Adrenal gland (tissue), 12 donors: ENCODE data around the gene MICOS13. TPM values are rescaled to one million over a fixed set of nuclear protein-coding genes. Genes with fewer than 3 reads are reported as not detected.

Experiments
- DNase-seq, 7 donors: peaks; one replicate each; pipeline ENCODE4 v3.0.0-alpha.2; 2019 to 2020
- H3K27ac ChIP-seq, 5 donors: fragments of 200-600 bp; sonication (generic) in 4 of 5; 1 replicate in 3 of 5; 2 replicates in 2 of 5; pipeline versions ENCODE4 v1.5.1 to v1.8.0; 2016 to 2020; ENCODE audit warnings: mild to moderate bottlenecking in 1 of 5
- H3K27me3 ChIP-seq: fragments of 200-600 bp; 2 replicates; pipeline ENCODE4 v1.8.0; 2021
- H3K36me3 ChIP-seq, 2 donors: fragments of 200-600 bp; replicated peaks in 1 of 2; 1 replicate in 1 of 2; 2 replicates in 1 of 2; pipeline versions ENCODE4 v1.5.1 to v1.8.0; 2018 to 2022
- H3K4me1 ChIP-seq, 2 donors: fragments of 200-600 bp; replicated peaks in 1 of 2; 1 replicate in 1 of 2; 2 replicates in 1 of 2; pipeline versions ENCODE4 v1.5.1 to v1.8.0; 2018 to 2021
- H3K4me3 ChIP-seq, 4 donors: fragments of 200-600 bp; sonication (generic) in 3 of 4; one replicate each; pipeline ENCODE4 v1.5.1; 2016 to 2018
- H3K9me3 ChIP-seq, 3 donors: fragments of 200-600 bp; sonication (generic) in 1 of 3; replicated peaks in 1 of 3; 1 replicate in 2 of 3; 2 replicates in 1 of 3; pipeline versions ENCODE4 v1.5.1 to v1.8.0; 2016 to 2021
- POLR2A ChIP-seq, 2 donors: fragments of 450-650 bp; IDR thresholded peaks; one replicate each; pipeline ENCODE4 v1.6.1; 2017; ENCODE audit warnings: antibody characterized with exemption in 2 of 2, mild to moderate bottlenecking in 2 of 2, moderate library complexity in 1 of 2
- WGBS, 4 donors: extraction: QIAGEN DNeasy Blood & Tissue Kit in 2 of 4; methylation state at CpG; one replicate each; pipeline versions ENCODE4 v1.1.5 to v1.1.7; 2013 to 2017; 5-methylcytosine and 5-hydroxymethylcytosine counted together
- intact Hi-C, 2 donors: fragments of 100-400 bp; cut with DNase I; formaldehyde crosslinking; loops; one replicate each; pipeline versions ENCODE4 v1.14.1 to v1.15.0; 2022 to 2023
- polyA plus RNA-seq, 3 donors: library from polyadenylated mRNA; stranded (reverse); fragments of 200-250 nt in 2 of 3; fragments of 350-450 nt in 1 of 3; fragmentation: Illumina TruSeq in 1 of 3; extraction: RNeasy Lipid Tissue Mini Kit (QIAGEN cat#74804) in 1 of 3; gene quantifications; one replicate each; pipeline ENCODE4 v1.2.3, GENCODE V29; 2013 to 2014
- total RNA-seq, 9 donors: library from RNA; depleted of rRNA in 4 of 9; stranded (reverse); fragments of >200 nt in 4 of 9; fragments of 120-200 nt in 1 of 9; fragmentation: NEBNext Ultra II Directional in 1 of 9; extraction: Animal tissue kit (Norgen Biotek cat#: 25700) in 1 of 9; gene quantifications; one replicate each; pipeline versions ENCODE4 v1.1.0 to v1.2.4, GENCODE V29; 2013 to 2023
- TF ChIP-seq, protein P1 (sequence below), 6 experiments: fragments of 450-650 bp in 4 of 6; fragments of 200-600 bp in 2 of 6; sonication (generic) in 1 of 6; IDR thresholded peaks; 1 replicate in 5 of 6; 2 replicates in 1 of 6; pipeline versions ENCODE4 v1.5.1 to v1.8.0; 2016 to 2021; ENCODE audit warnings: antibody characterized with exemption in 6 of 6, mild to moderate bottlenecking in 2 of 6, moderate library complexity in 1 of 6
- donor health status: healthy with polysubstance abuse.
- donor health status: Bipolar disorder and iron deficiency.
- donor health status: DM: yes; HTN: yes; CAD: no.
- donor health status: DM: no; HTN: no; CAD: no.
- donor health status: DM: no; HTN: no; CAD: no.
- donor health status: DM: yes; HTN: yes; CAD: no.

MICOS13 gene
- total and polyA plus RNA-seq, 12 donors: 23.4 to 211 (median 66.2) TPM

DNA sequence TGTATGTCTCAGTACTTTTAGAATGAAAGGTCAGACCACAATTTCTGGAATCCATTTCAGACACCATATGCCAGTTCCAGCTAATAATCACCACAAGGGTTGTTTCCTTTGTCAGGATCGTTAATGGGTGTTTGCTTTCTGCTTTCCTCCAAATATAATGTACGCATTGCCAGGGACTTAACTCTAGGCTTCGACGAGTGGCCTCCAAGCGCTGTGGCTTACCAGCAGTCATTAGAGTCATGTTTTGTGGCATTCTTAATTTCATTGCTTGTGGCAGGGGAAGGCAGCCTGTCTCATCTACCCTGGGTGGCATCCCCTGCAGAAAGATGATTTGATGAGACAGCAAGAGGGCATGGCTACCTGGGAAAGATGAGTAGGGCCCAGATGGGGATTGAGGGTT, 34.9 kb downstream of the MICOS13 start:
- no peak for TF ChIP-seq POLR2A (IDR thresholded peaks at IDR 0.05)
- TF ChIP-seq, protein P1, sequence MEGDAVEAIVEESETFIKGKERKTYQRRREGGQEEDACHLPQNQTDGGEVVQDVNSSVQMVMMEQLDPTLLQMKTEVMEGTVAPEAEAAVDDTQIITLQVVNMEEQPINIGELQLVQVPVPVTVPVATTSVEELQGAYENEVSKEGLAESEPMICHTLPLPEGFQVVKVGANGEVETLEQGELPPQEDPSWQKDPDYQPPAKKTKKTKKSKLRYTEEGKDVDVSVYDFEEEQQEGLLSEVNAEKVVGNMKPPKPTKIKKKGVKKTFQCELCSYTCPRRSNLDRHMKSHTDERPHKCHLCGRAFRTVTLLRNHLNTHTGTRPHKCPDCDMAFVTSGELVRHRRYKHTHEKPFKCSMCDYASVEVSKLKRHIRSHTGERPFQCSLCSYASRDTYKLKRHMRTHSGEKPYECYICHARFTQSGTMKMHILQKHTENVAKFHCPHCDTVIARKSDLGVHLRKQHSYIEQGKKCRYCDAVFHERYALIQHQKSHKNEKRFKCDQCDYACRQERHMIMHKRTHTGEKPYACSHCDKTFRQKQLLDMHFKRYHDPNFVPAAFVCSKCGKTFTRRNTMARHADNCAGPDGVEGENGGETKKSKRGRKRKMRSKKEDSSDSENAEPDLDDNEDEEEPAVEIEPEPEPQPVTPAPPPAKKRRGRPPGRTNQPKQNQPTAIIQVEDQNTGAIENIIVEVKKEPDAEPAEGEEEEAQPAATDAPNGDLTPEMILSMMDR (IDR thresholded peaks at IDR 0.05): no peak
- Histone ChIP-seq H3K27me3 (no peaks in the 10 kb centered on the region), H3K4me1 (peaks cover 17 to 42% of the 10 kb centered on the region in 2 donors), H3K27ac (no peak overlapping the region), H3K36me3 (peaks cover 0 to 79% of the 10 kb centered on the region in 2 donors), H3K9me3 (no peaks in the 10 kb centered on the region), H3K4me3 (no peak overlapping the region)
- DNase-seq: peak in 1 of 7 donors; percentile 23
- intact Hi-C loops: no loop called here
- 89 to 96% (median 93%) methylated on average over 5 of the region's 5 CpGs for WGBS, 4 donors

DNA sequence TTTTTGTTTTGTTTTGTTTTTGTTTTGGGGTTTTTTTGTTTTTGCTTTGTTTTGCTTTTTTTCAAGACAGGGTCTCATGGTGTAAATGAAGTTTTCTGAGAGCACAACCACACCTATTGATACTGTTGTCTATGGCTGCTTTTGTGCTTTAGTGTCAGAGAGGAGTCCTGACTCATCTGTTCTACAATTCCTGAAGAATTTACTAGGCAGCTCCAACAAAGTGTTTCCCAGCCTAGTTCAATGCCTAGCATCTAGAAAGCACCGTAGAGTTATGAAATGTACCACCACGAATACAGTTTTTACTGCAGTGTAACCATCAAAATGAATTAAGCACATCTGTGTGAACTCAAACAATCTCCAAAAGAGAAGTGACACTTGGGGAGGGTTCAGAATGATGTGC, 36.3 kb downstream of the MICOS13 start:
- TF ChIP-seq, protein P1 (IDR thresholded peaks at IDR 0.05): no peak
- TF ChIP-seq POLR2A (IDR thresholded peaks at IDR 0.05): no peak
- Histone ChIP-seq H3K9me3 (no peaks in the 10 kb centered on the region), H3K4me3 (no peak overlapping the region), H3K36me3 (peaks cover 0 to 70% of the 10 kb centered on the region in 2 donors), H3K4me1 (peaks cover 17 to 42% of the 10 kb centered on the region in 2 donors), H3K27ac (peak overlapping the region in 1 of 5 donors; percentile 7), H3K27me3 (no peaks in the 10 kb centered on the region)
- 61 to 80% (median 76%) methylated on average over 2 of the region's 2 CpGs for WGBS, 4 donors
- intact Hi-C loops: no loop called here
- DNase-seq: no peak

DNA sequence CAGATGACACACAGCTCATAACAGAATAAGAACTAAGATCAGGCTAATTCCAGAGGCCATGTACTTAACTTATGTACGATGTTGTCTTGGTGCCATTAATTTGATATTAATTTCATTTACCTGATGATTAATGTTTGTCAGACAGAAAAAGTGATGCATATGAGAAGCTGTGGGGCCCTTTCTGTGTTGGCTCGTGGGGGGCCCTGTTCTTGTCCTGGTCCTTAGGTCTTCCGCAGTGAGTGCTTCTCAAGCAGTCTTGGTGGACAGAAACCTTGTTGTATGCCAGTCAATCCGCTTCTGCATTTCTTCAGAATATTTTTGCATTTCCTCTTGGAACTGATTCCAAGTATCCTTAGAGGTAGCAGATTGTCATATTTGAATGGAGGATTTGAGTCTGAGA, 37.3 kb downstream of the MICOS13 start:
- Histone ChIP-seq H3K27ac (peak overlapping the region in 4 of 5 donors; percentile 32 to 68 (median 58)), H3K9me3 (no peaks in the 10 kb centered on the region), H3K4me3 (no peak overlapping the region), H3K4me1 (peaks cover 21 to 52% of the 10 kb centered on the region in 2 donors), H3K27me3 (no peaks in the 10 kb centered on the region), H3K36me3 (peaks cover 0 to 65% of the 10 kb centered on the region in 2 donors)
- intact Hi-C loops: no loop called here
- peak in 1 of 7 donors; percentile 29 for DNase-seq
- 76 to 82% (median 81%) methylated on average over 4 of the region's 4 CpGs for WGBS, 4 donors
- TF ChIP-seq, protein P1 (IDR thresholded peaks at IDR 0.05): no peak
- no peak for TF ChIP-seq POLR2A (IDR thresholded peaks at IDR 0.05)

DNA sequence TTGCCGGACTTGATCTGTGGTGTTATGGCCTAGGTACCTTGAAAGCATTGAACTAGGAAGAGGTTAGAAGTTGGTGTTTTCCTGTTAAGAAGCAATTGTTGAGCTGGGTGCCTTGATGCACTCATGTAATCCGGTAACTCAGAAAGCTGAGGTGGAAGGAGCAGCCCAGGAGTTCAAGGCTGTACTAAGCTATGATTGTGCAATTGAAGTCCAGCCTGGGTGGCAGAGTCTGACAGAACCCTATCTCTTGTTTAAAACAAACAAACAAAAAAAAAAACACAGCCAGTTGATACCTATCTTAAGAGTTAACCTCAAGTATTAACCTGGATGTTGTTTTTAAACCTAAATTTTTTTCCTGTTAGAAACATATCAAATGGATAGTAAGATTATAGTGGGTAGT, 38.1 kb downstream of the MICOS13 start:
- intact Hi-C loops: no loop called here
- Histone ChIP-seq H3K4me1 (peaks cover 29 to 60% of the 10 kb centered on the region in 2 donors), H3K36me3 (peaks cover 0 to 56% of the 10 kb centered on the region in 2 donors), H3K27me3 (no peaks in the 10 kb centered on the region), H3K9me3 (no peaks in the 10 kb centered on the region), H3K4me3 (no peak overlapping the region), H3K27ac (peak overlapping the region in 4 of 5 donors; percentile 3 to 68 (median 64))
- 39 to 61% (median 53%) methylated on average over 2 of the region's 2 CpGs for WGBS, 4 donors
- no peak for TF ChIP-seq POLR2A (IDR thresholded peaks at IDR 0.05)
- DNase-seq: peak; percentile 42 to 82 (median 73)

DNA sequence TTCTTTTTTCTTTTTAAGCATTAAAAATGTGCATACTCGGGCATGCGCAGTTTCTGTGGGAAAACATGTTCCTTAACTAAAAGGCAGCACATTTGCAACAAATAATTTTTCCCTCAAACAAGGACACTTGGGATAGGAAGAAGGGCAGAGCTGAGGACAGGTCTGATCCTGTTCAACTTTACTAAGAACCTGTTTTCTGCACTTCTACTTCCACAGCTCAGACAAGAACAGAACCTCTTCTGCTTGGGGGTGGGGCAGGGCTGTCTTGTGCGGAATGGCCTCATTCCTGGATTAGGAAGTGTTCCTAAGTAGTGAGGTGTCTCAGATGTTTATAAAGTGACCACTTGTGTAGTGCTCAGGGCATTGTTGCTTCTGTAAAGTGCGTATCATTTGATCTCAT, 39.1 kb downstream of the MICOS13 start:
- peaks cover 29 to 64% of the 10 kb centered on the region in 2 donors for H3K4me1 ChIP-seq
- TF ChIP-seq, protein P1 (IDR thresholded peaks at IDR 0.05): no peak
- TF ChIP-seq POLR2A (IDR thresholded peaks at IDR 0.05): no peak
- H3K27ac ChIP-seq: peak overlapping the region in 4 of 5 donors; percentile 3 to 68 (median 64)
- DNase-seq: no peak
- no peak overlapping the region for H3K4me3 ChIP-seq
- no peaks in the 10 kb centered on the region for H3K27me3 ChIP-seq
- H3K36me3 ChIP-seq: peaks cover 0 to 46% of the 10 kb centered on the region in 2 donors
- intact Hi-C loops: no loop called here
- H3K9me3 ChIP-seq: no peaks in the 10 kb centered on the region
- WGBS, 4 donors: 84 to 92% (median 86%) methylated on average over 4 of the region's 4 CpGs
